ENCODE measurements around the gene ADARB1.

The ADARB1 gene

GRCh38 chr21:45154511-45155508 is 80.4 kb downstream of the ADARB1 start (continued):
- TF ChIP-seq TSHZ2 (CRISPR knock-in tag; IDR thresholded peaks at IDR 0.05): peak; percentile 90

- ATAC-seq: no peak
Observed at GRCh38 chr21:45155910-45156309, 81.5 kb downstream of the ADARB1 start.

GRCh38 chr21:45156459-45156858 is 82.1 kb downstream of the ADARB1 start:
- no peak for ATAC-seq
- TF ChIP-seq OSR1 (CRISPR knock-in tag; IDR thresholded peaks at IDR 0.05): no peak
- no peak for TF ChIP-seq POU6F1 (CRISPR knock-in tag; IDR thresholded peaks at IDR 0.05; ENCODE audit: borderline replicate concordance, low read depth)
- no peak for TF ChIP-seq ZFP3 (CRISPR knock-in tag; IDR thresholded peaks at IDR 0.05)
- no peak for TF ChIP-seq CREB5 (CRISPR knock-in tag; IDR thresholded peaks at IDR 0.05; ENCODE audit: low read depth)
- no peak for TF ChIP-seq PPARA (CRISPR knock-in tag; IDR thresholded peaks at IDR 0.05; ENCODE audit: borderline replicate concordance)
- no peak for TF ChIP-seq ZNF70 (CRISPR knock-in tag; IDR thresholded peaks at IDR 0.05)
- TF ChIP-seq PATZ1 (CRISPR knock-in tag; IDR thresholded peaks at IDR 0.05; ENCODE audit: borderline replicate concordance): no peak
- TF ChIP-seq BACH2 (CRISPR knock-in tag; IDR thresholded peaks at IDR 0.05; ENCODE audit: borderline replicate concordance): no peak
- TF ChIP-seq TCF4 (CRISPR knock-in tag; IDR thresholded peaks at IDR 0.05; ENCODE audit: borderline replicate concordance): no peak
- no peak for TF ChIP-seq TSHZ2 (CRISPR knock-in tag; IDR thresholded peaks at IDR 0.05)
- no peak for TF ChIP-seq GLIS3 (CRISPR knock-in tag; IDR thresholded peaks at IDR 0.05)
- no peak for TF ChIP-seq ZC3H10 (CRISPR knock-in tag; IDR thresholded peaks at IDR 0.05)
- no peak for TF ChIP-seq ZNF565 (CRISPR knock-in tag; conservative IDR thresholded peaks at IDR 0.05; ENCODE audit: low read depth)

More at GRCh38 chr21:45155910-45156309, 81.5 kb downstream of the ADARB1 start:
- TF ChIP-seq BACH2 (CRISPR knock-in tag; IDR thresholded peaks at IDR 0.05; ENCODE audit: borderline replicate concordance): no peak

GRCh38 chr21:45157932-45158331 is 83.6 kb downstream of the ADARB1 start:
- no peak for ATAC-seq
- peak; percentile 38; the same call in 1 of the 2 replicates for TF ChIP-seq TCF4 (CRISPR knock-in tag; IDR thresholded peaks at IDR 0.05; ENCODE audit: borderline replicate concordance)
- TF ChIP-seq ZNF70 (CRISPR knock-in tag; IDR thresholded peaks at IDR 0.05): peak; percentile 43; the same call in 1 of the 2 replicates
- no peak for TF ChIP-seq BACH2 (CRISPR knock-in tag; IDR thresholded peaks at IDR 0.05; ENCODE audit: borderline replicate concordance)
- no peak for TF ChIP-seq OSR1 (CRISPR knock-in tag; IDR thresholded peaks at IDR 0.05)
- no peak for TF ChIP-seq SNAI2 (CRISPR knock-in tag; IDR thresholded peaks at IDR 0.05)
